Measurements from ENCODE around the gene ADCY4. TPM values are rescaled to one million over a fixed set of nuclear protein-coding genes. Genes with fewer than 3 reads are reported as not detected.

Gene ADCY4
- total and polyA plus RNA-seq, 5 donors: 24.1 to 45.3 (median 33.4) TPM

GRCh38 chr14:24366721-24367513 lies 32.0 kb upstream of the ADCY4 start:
- no peaks in the 10 kb centered on the region for H3K27me3 ChIP-seq (ENCODE audit: control insufficient read depth, insufficient read depth)
- peak; percentile 87 to 88 for ATAC-seq
- peak overlapping the region; percentile 83 for H3K4me3 ChIP-seq (ENCODE audit: low read length)
- DNase-seq: peak; percentile 93 to 97 (median 96)
- intact Hi-C loops (cut with DNase I): loop anchor here (2.0 to 10.0 kb wide), 4 partner anchors 45 to 68 kb away; no protein-coding TSS in a partner anchor
- WGBS: 2% methylated on average over 40 of the region's 40 CpGs
- H3K27ac ChIP-seq (ENCODE audit: low read length): peak overlapping the region; percentile 95
- no peaks in the 10 kb centered on the region for H3K4me1 ChIP-seq (ENCODE audit: control insufficient read depth, insufficient read depth, low read length)
- no peaks in the 10 kb centered on the region for H3K9me3 ChIP-seq (ENCODE audit: control insufficient read depth, low read length)

DNA sequence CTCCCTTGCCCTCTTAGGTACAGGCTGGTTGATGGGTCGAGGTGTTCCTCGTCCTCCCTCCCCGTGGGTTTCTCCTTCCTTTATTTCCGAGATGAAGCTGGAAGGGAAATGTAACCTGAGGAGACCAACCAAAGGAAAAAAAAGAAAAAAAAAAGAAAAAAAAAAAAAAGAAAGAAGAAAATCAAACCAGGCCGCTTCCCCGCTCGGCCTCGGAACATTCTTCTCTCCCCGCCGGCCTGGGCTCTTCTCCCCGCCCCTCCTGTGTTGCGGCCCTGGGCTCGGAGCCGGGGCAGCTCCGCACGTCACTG lies 31.5 kb upstream of the ADCY4 start:
- peak overlapping the region; percentile 83 for H3K4me3 ChIP-seq (ENCODE audit: low read length)
- H3K27ac ChIP-seq (ENCODE audit: low read length): peak overlapping the region; percentile 95
- intact Hi-C loops (cut with DNase I): loop anchor here (2.0 to 10.0 kb wide), 4 partner anchors 46 to 68 kb away; no protein-coding TSS in a partner anchor
- H3K9me3 ChIP-seq (ENCODE audit: control insufficient read depth, low read length): no peaks in the 10 kb centered on the region
- no peaks in the 10 kb centered on the region for H3K27me3 ChIP-seq (ENCODE audit: control insufficient read depth, insufficient read depth)
- 8% methylated on average over 16 of the region's 16 CpGs for WGBS
- DNase-seq (no peak), ATAC-seq (no peak)
- no peaks in the 10 kb centered on the region for H3K4me1 ChIP-seq (ENCODE audit: control insufficient read depth, insufficient read depth, low read length)

- no peaks in the 10 kb centered on the region for H3K4me1 ChIP-seq (ENCODE audit: control insufficient read depth, insufficient read depth, low read length)
- WGBS: 7% methylated on average over 28 of the region's 28 CpGs
- H3K4me3 ChIP-seq (ENCODE audit: low read length): peak overlapping the region; percentile 83
- ATAC-seq: peak; percentile 52 to 71
- no peaks in the 10 kb centered on the region for H3K27me3 ChIP-seq (ENCODE audit: control insufficient read depth, insufficient read depth)
- intact Hi-C loops (cut with DNase I): loop anchor here (2.0 to 10.0 kb wide), 4 partner anchors 46 to 69 kb away; no protein-coding TSS in a partner anchor
- H3K27ac ChIP-seq (ENCODE audit: low read length): peak overlapping the region; percentile 95
- no peaks in the 10 kb centered on the region for H3K9me3 ChIP-seq (ENCODE audit: control insufficient read depth, low read length)
- peak; percentile 91 to 94 (median 94) for DNase-seq
Measured at GRCh38 chr14:24365600-24366412, 30.9 kb upstream of the ADCY4 start.

DNA sequence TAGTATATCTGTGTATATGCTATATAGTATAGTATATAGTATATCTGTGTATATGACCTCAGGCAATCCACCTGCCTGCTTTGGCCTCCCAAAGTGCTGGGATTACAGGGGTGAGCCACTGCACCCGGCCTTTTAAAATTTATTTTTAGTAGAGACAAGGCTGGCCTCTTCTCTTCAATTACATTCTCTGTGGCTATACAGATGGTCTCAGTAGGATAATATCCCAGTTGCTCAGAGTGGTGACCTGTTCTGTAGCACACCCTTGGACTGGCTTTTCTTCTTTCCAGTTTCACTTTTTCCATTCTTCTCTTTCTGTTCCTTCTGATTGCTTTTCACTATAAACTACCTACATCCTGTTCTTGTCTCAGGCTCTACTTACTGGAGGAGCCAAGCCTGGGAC lies 30.0 kb upstream of the ADCY4 start:
- H3K27me3 ChIP-seq (ENCODE audit: control insufficient read depth, insufficient read depth): no peaks in the 10 kb centered on the region
- WGBS: 68% methylated on average over 1 of the region's 1 CpG
- H3K4me1 ChIP-seq (ENCODE audit: control insufficient read depth, insufficient read depth, low read length): no peaks in the 10 kb centered on the region
- H3K9me3 ChIP-seq (ENCODE audit: control insufficient read depth, low read length): no peaks in the 10 kb centered on the region
- intact Hi-C loops (cut with DNase I): loop anchor here (5.0 to 10.0 kb wide), 3 partner anchors 47 to 70 kb away; no protein-coding TSS in a partner anchor
- DNase-seq (no peak), ATAC-seq (no peak)
- H3K27ac ChIP-seq (ENCODE audit: low read length): no peak overlapping the region
- H3K4me3 ChIP-seq (ENCODE audit: low read length): no peak overlapping the region

GRCh38 chr14:24363401-24363800 lies 28.5 kb upstream of the ADCY4 start:
- no peaks in the 10 kb centered on the region for H3K27me3 ChIP-seq (ENCODE audit: control insufficient read depth, insufficient read depth)
- DNase-seq (no peak), ATAC-seq (no peak)
- H3K4me3 ChIP-seq (ENCODE audit: low read length): no peak overlapping the region
- no peaks in the 10 kb centered on the region for H3K9me3 ChIP-seq (ENCODE audit: control insufficient read depth, low read length)
- WGBS: 91% methylated on average over 5 of the region's 5 CpGs
- H3K4me1 ChIP-seq (ENCODE audit: control insufficient read depth, insufficient read depth, low read length): no peaks in the 10 kb centered on the region
- intact Hi-C loops (cut with DNase I): loop anchor here in 1 of 4 donors (10.0 kb wide), 1 partner anchor 71 kb away; no protein-coding TSS in a partner anchor
- H3K27ac ChIP-seq (ENCODE audit: low read length): no peak overlapping the region

DNA sequence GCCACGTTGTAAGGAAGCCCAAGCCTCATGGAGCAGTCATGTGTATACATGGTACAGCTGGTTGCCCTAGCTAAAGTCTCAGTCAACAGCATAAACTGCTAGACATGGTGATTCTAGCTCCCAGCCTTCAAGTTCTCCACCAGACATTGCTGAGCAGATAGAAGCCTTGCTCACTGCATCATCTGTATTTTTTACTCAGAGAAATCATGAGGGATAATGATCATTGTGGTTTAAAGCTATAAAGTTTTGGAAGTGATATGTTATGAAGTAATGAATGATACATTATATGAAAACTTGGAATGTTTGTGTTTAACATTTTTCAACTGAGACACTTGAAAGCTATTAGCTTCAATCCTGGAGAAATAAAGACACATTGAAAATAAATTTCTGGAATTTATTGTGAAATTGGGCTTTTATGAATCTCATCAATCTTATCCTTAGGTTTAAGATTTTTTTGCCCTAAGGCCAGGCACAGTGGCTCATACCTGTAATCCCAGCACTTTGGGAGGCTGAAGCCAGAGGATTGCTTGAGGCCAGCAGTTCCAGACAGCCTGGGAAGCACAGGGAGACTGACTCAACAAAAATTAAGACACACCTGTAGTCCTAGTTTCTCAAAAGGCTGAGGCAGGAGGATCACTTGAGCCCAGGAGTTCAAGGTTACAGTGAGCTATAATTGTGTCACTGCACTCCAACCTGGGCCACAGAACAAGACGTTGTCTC lies 27.5 kb upstream of the ADCY4 start:
- no peaks in the 10 kb centered on the region for H3K9me3 ChIP-seq (ENCODE audit: control insufficient read depth, low read length)
- WGBS: 49% methylated on average over 2 of the region's 2 CpGs
- DNase-seq (no peak), ATAC-seq (no peak)
- H3K4me1 ChIP-seq (ENCODE audit: control insufficient read depth, insufficient read depth, low read length): no peaks in the 10 kb centered on the region
- no peak overlapping the region for H3K27ac ChIP-seq (ENCODE audit: low read length)
- no peaks in the 10 kb centered on the region for H3K27me3 ChIP-seq (ENCODE audit: control insufficient read depth, insufficient read depth)
- no peak overlapping the region for H3K4me3 ChIP-seq (ENCODE audit: low read length)
- intact Hi-C loops (cut with DNase I): loop anchor here in 1 of 4 donors (10.0 kb wide), 1 partner anchor 72 kb away; no protein-coding TSS in a partner anchor

- no peaks in the 10 kb centered on the region for H3K4me1 ChIP-seq (ENCODE audit: control insufficient read depth, insufficient read depth, low read length)
- H3K4me3 ChIP-seq (ENCODE audit: low read length): no peak overlapping the region
- H3K9me3 ChIP-seq (ENCODE audit: control insufficient read depth, low read length): no peaks in the 10 kb centered on the region
- no peaks in the 10 kb centered on the region for H3K27me3 ChIP-seq (ENCODE audit: control insufficient read depth, insufficient read depth)
- ATAC-seq (no peak), DNase-seq (no peak)
- H3K27ac ChIP-seq (ENCODE audit: low read length): no peak overlapping the region
- intact Hi-C loops (cut with DNase I): loop anchor here in 1 of 4 donors (10.0 kb wide), 1 partner anchor 73 kb away; no protein-coding TSS in a partner anchor
- WGBS: 68% methylated on average over 2 of the region's 2 CpGs
Measured at GRCh38 chr14:24361326-24361725, 26.5 kb upstream of the ADCY4 start.

GRCh38 chr14:24360281-24360680 lies 25.4 kb upstream of the ADCY4 start:
- ATAC-seq (no peak), DNase-seq (no peak)
- 96% methylated on average over 3 of the region's 3 CpGs for WGBS

GRCh38 chr14:24356208-24356607 lies 21.3 kb upstream of the ADCY4 start:
- ATAC-seq: no peak
- no peak overlapping the region for H3K4me3 ChIP-seq (ENCODE audit: low read length)
- DNase-seq: no peak
- H3K27me3 ChIP-seq (ENCODE audit: control insufficient read depth, insufficient read depth): no peaks in the 10 kb centered on the region
- intact Hi-C loops (cut with DNase I): no loop called here
- H3K9me3 ChIP-seq (ENCODE audit: control insufficient read depth, low read length): no peaks in the 10 kb centered on the region
- 85% methylated on average over 4 of the region's 4 CpGs for WGBS
- H3K4me1 ChIP-seq (ENCODE audit: control insufficient read depth, insufficient read depth, low read length): no peaks in the 10 kb centered on the region
- no peak overlapping the region for H3K27ac ChIP-seq (ENCODE audit: low read length)

More at GRCh38 chr14:24360281-24360680, 25.4 kb upstream of the ADCY4 start:
- intact Hi-C loops (cut with DNase I): loop anchor here in 1 of 4 donors (10.0 kb wide), 1 partner anchor 75 kb away; no protein-coding TSS in a partner anchor
- H3K9me3 ChIP-seq (ENCODE audit: control insufficient read depth, low read length): no peaks in the 10 kb centered on the region
- H3K27ac ChIP-seq (ENCODE audit: low read length): no peak overlapping the region
- H3K27me3 ChIP-seq (ENCODE audit: control insufficient read depth, insufficient read depth): no peaks in the 10 kb centered on the region
- no peaks in the 10 kb centered on the region for H3K4me1 ChIP-seq (ENCODE audit: control insufficient read depth, insufficient read depth, low read length)
- no peak overlapping the region for H3K4me3 ChIP-seq (ENCODE audit: low read length)

GRCh38 chr14:24355009-24355408 lies 20.1 kb upstream of the ADCY4 start:
- Histone ChIP-seq H3K27me3 (ENCODE audit: control insufficient read depth, insufficient read depth) (no peaks in the 10 kb centered on the region), H3K4me1 (ENCODE audit: control insufficient read depth, insufficient read depth, low read length) (no peaks in the 10 kb centered on the region), H3K4me3 (ENCODE audit: low read length) (no peak overlapping the region), H3K27ac (ENCODE audit: low read length) (no peak overlapping the region), H3K9me3 (ENCODE audit: control insufficient read depth, low read length) (no peaks in the 10 kb centered on the region)
- no peak for ATAC-seq
- intact Hi-C loops (cut with DNase I): no loop called here
- DNase-seq: no peak
- WGBS: 86% methylated on average over 7 of the region's 7 CpGs
